Metanephros (tissue), 1 donor: ENCODE results near the gene STH. TPM values are rescaled to one million over a fixed set of nuclear protein-coding genes. Genes with fewer than 3 reads are reported as not detected.

Experiments
- total RNA-seq: library from RNA; depleted of rRNA; stranded (reverse); fragments of >200 nt; gene quantifications from one replicate; pipeline ENCODE4 v1.2.3, GENCODE V29; 2014

STH gene, protein sequence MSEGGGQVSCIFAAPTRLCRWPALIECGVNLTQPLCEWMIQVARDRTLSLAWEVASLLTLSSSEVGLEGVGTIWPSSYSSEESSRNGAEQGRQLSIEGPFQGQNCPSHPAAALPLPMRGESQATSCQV
- 0.58 TPM for total RNA-seq

DNA sequence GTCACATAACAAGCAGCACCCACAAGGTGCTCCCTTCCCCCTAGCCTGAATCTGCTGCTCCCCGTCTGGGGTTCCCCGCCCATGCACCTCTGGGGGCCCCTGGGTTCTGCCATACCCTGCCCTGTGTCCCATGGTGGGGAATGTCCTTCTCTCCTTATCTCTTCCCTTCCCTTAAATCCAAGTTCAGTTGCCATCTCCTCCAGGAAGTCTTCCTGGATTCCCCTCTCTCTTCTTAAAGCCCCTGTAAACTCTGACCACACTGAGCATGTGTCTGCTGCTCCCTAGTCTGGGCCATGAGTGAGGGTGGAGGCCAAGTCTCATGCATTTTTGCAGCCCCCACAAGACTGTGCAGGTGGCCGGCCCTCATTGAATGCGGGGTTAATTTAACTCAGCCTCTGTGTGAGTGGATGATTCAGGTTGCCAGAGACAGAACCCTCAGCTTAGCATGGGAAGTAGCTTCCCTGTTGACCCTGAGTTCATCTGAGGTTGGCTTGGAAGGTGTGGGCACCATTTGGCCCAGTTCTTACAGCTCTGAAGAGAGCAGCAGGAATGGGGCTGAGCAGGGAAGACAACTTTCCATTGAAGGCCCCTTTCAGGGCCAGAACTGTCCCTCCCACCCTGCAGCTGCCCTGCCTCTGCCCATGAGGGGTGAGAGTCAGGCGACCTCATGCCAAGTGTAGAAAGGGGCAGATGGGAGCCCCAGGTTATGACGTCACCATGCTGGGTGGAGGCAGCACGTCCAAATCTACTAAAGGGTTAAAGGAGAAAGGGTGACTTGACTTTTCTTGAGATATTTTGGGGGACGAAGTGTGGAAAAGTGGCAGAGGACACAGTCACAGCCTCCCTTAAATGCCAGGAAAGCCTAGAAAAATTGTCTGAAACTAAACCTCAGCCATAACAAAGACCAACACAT, at the start of gene STH:
STH (plus strand) TSS at position 264 of the 913 bp plus-strand sequence; CDS start at position 294, 30 bp downstream.

Other genes with a start within 250 kb of the STH start
- 0.23 TPM for gene CRHR1, start 214.9 kb upstream of the STH start, total RNA-seq
- gene SPPL2C, start 154.4 kb upstream of the STH start, total RNA-seq = not detected
- gene MAPT, start 104.7 kb upstream of the STH start, total RNA-seq = 8.3 TPM
- 114 TPM for gene KANSL1, start 194.2 kb downstream of the STH start, total RNA-seq